Measurements from ENCODE around the gene NFIA.

- TF ChIP-seq CTCF (IDR thresholded peaks at IDR 0.05) (no peak), POLR2AphosphoS5 (IDR thresholded peaks at IDR 0.05; ENCODE audit: low read depth, low read length) (no peak), REST (IDR thresholded peaks at IDR 0.05; ENCODE audit: insufficient read depth in 1 of 2, low read depth in 2 of 2, low read length in 1 of 2) (no peak), TCF7L2 (IDR thresholded peaks at IDR 0.05; ENCODE audit: low read depth, low read length) (no peak), SIN3A (IDR thresholded peaks at IDR 0.05; ENCODE audit: borderline replicate concordance, insufficient read depth, low read depth, low read length) (no peak)
Measured at GRCh38 chr1:61428146-61428545, 345.8 kb downstream of the NFIA start.

Data from Panc1 (cell line).